Measurements from ENCODE around the gene ADIPOR2.

ADIPOR2 gene

DNA sequence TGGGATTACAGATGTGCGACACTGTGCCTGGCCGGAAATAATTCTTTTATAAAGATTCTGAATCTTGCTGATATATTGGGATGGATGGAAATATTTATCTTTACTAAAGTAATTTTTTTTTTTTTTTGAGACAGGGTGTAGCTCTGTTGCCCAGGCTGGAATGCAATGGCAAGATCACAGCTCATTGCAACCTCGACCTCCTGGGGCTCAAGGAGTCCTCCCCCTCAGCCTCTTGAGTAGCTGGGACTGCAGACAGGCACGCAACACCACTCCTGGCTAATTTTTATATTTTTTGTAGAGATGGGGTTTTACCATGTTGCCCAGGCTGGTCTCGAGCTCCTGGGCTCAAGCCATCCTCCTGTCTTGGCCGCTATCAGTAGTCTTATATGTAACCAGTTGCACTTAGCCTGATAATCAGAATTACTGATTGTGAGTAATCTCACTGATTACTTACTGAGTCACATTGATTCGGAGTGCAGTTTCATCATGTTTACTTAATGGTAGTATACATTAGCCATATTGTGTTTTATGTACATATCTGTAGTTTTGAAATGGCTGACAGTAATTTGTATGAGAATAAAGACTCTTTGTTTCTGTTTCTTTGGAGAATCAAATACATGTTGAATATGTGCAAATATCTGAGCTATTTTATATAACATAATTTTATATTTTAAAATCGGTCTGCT is 79.1 kb downstream of the ADIPOR2 start:
- no peak for DNase-seq (ENCODE audit: low read depth in 2 of 3, low spot score in 1 of 3)

GRCh38 chr12:1773937-1774655 is 83.2 kb downstream of the ADIPOR2 start:
- DNase-seq (ENCODE audit: low read depth in 2 of 3, low spot score in 1 of 3), result no peak

DNA sequence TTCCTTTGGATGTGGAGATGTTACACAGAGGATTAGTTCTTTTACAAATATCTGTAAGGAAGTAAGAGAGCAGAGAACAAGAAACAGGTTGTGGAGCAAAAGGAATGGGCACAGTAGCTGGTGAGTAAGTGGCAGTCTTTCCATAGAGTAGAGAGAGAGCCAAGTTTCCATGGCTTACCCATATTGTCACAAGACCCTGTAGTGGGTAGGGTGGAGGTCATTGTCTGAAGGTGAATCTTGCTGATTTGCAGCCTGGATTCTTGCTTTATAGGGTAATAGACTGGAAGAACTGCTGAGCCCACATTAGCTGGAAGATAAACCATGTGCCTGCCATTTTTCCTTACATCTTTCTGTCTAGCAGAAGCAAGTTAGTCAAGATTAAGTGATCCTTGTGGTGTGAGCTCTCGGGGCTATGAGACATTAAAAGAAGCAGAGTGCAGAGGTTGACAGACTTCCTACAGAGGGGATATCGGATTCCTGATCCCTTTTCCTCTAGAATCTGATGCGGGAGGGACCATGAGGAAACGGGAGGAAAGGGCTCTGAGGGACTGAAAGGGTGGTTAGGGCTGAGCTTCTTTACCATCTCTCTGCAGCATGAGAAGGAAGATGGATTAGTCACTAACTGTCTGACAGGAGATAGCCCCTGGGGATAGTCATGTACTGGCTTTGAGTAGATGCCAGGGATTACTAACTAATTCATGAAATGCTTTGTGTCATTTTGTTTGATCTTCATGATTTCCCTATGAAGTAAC is 85.5 kb downstream of the ADIPOR2 start:
- DNase-seq (ENCODE audit: low read depth in 2 of 3, low spot score in 1 of 3), result no peak

DNA sequence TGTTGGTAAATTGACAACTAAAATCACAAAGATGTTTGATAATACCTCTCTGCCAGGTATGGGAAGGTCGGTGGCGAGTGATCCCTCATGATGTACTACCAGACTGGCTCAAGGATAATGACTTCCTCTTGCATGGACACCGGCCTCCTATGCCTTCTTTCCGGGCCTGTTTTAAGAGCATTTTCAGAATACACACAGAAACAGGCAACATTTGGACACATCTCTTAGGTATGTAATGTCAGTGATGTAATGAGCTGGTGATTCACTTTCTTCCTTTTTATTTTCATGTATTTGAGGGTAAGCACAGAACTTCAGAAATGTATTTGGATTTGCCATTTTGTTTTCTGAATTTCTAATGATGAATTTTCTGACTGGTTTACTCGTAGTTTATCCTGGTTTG is 86.9 kb downstream of the ADIPOR2 start:
- no peak for DNase-seq (ENCODE audit: low read depth in 2 of 3, low spot score in 1 of 3)

DNA sequence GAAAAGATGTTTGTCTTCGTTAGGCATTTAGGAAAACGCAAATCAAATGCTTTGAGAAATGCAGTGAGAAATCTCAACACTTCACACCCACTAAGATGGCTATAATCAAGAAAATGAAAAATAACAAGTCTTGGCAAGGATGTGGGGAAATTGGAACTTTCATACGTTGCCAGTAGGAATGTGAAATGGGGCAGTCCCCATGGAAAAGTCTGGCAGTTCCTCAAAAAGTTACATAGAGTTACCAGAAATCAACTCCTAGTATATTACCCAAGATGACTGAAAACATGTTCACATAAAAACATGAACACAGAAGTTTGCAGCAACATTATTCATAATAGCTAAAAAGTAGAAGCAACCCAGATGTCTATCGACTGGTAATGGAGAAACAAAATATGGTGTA is 88.0 kb downstream of the ADIPOR2 start:
- no peak for DNase-seq (ENCODE audit: low read depth in 2 of 3, low spot score in 1 of 3)

GRCh38 chr12:1779783-1780182 is 88.9 kb downstream of the ADIPOR2 start:
- no peak for DNase-seq (ENCODE audit: low read depth in 2 of 3, low spot score in 1 of 3)

DNA sequence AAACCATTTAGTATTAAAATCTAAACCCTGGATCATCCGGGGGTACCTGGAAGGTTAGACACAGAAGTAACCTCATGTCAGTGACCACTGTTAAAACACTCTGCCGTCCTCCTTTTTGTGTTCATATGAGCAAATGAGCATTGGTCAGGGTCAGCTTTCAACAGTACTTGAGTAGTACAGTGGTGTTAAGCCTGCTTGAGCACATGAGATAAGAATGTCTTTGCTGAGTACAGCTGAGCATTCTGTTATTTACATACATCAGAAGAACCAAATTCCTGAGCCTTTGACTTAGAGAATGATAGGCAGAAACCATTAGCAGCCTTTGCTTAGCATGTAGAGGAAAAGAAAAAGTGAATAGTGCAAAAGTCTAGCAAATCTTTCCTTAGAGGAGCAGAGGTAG is 90.9 kb downstream of the ADIPOR2 start:
- DNase-seq (ENCODE audit: low read depth in 2 of 3, low spot score in 1 of 3), result no peak

GRCh38 chr12:1782215-1782614 is 91.3 kb downstream of the ADIPOR2 start:
- no peak for DNase-seq (ENCODE audit: low read depth in 2 of 3, low spot score in 1 of 3)

DNA sequence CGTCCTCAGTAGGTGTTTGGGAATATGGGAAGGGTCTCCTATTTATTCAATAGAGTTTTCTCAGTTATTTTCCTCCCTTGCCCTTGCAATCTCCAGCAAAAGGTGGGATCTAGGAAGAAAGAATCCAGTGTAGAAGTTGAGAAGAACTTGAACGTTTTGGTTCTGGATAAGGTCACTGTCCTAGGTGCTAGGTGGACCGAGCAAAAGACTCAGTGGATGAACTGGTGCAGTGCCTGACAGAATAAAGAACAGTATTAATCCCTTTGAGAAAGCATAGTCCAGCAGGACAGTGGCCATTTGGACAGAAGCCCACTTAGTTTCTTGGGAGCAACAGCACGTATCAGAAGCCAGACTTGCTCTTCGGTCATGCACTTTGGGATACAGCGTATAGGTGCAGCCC is 96.8 kb downstream of the ADIPOR2 start:
- no peak for DNase-seq (ENCODE audit: low read depth in 2 of 3, low spot score in 1 of 3)

- DNase-seq (ENCODE audit: low read depth in 2 of 3, low spot score in 1 of 3), result no peak
These were observed 99.6 kb downstream of the ADIPOR2 start for GRCh38 chr12:1790444-1790843.

DNA sequence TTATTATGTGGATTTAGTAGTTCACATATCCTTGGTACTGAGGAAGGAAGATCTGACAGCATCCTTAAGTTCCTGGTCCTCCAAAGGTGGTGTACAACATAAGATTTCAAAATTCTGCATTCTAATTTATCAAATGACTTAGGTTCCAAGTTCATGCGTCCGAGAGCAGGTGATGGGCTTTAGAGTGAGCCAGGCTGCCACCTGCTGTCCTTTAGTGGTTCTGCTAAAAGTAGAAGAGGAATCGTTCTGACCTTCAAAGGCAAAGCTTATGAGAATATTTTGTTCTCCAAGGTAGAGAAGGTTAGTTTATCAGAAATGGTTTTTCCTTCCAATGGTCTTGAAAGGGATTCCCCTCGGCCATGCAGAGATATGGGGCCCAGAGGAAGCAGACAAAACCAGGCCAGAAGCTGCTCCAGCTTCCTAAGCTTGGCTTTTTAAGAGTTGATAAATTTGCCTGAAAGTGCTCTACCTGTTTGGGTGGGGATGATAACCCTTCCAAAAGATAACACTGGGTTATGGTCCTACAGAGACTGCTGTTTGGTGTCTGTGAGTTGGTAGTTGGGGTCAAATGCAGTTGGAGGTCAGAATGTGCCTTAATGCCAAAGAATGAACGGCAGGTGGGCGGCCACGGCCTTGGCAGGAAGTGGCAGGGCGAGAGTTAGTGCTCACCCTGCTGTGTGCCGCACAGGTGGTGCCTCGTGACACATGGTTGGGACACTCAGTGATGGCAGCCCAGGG is 100.4 kb downstream of the ADIPOR2 start:
- peak in 2 of 3 donors; percentile 49 to 64 for DNase-seq (ENCODE audit: low read depth in 2 of 3, low spot score in 1 of 3)

GRCh38 chr12:1792406-1792805 is 101.5 kb downstream of the ADIPOR2 start:
- DNase-seq (ENCODE audit: low read depth in 2 of 3, low spot score in 1 of 3), result no peak

DNA sequence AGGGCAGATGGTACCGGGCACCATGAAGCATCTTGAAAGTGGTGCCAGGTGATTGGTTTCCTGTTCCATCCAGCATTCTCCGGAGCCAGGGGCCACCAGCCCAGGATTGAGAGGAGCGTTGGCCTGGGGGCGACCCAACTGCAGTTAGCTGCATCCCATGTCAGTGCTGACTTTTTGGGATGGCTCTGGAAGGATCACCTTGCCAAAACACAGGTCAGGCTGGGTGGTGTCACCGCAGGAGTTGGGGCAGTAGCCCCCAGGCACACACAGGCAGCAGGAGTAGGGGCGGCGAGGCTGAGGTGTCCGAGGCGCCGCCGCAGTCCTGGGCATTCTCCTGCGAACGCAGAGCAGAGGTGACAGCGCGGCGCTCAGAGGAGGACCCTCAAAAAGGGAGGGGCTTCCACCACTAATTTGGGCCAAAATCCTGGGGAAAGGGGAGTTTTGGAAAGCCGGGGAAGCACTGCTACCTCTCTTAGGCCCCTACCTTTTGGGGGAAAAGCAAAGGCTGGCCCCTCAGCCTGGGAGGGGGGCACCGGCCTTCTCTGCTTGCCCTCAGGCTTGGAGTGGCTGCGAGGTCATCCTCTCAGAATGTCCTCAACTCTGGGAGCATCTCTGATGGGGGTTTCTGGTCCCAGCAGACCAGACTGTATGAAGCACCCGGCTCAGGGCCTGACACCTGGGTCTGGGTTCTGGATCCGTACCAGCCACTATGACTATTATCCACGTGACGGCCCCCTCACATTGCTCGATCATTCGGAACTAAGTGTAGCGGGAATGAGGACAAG is 102.7 kb downstream of the ADIPOR2 start:
- DNase-seq (ENCODE audit: low read depth in 2 of 3, low spot score in 1 of 3), result no peak

DNA sequence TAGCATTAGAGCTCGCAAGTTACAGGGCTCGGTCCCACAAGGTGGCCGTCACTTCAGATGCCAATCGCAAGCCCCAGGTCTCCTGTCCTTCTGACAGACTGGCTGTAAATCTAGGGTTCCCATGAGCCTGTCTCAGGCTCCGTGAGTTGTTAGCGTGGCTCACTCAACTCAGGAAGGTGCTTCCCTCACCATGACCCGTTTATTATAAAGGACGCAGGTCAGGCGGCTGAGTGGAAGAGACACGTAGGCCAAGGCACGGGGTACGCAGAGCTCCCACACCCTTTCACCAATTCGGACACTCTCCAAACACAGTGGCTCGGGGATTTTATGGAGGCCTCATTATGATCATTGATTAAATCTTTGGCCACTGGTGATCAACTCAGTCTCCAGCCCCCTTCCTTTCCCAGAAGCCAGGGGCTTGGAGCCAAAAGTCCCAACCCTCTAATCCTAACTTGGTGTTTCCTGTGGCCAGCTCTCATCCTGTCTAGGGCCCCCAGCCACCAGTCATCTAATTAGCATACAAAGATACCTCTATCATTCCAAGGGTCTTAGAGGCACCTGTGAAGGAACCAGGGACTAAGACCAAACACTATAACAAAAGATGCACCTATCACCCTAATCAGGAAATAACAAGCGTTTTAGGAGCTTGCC is 103.7 kb downstream of the ADIPOR2 start:
- no peak for DNase-seq (ENCODE audit: low read depth in 2 of 3, low spot score in 1 of 3)

DNA sequence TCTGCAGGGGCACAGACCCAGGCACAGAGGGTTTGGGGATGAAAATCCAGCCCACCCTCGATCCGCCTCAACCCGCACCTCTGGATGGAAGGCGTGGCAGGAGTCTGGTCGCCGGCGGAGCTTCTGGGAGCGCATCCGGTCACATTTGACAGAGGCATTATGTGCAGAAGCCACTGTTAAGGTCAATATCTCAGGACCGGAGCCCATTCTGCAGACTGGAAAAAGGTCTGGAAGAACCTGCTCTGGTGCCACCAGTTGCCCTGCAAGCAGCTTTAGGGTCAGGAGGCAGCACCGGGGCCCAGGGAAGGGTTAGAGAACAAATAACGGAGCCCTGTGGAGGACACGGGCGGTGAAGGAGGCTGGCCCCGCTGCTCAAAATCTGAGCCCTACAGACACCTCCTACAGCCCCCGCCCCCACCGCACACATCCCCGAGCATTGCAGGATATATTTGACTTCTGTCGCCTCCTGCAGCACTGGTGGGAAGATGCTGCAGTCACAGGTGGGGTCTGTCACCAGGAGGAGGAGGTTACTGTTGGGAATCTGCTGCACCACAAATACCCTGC is 104.4 kb downstream of the ADIPOR2 start:
- no peak for DNase-seq (ENCODE audit: low read depth in 2 of 3, low spot score in 1 of 3)

DNA sequence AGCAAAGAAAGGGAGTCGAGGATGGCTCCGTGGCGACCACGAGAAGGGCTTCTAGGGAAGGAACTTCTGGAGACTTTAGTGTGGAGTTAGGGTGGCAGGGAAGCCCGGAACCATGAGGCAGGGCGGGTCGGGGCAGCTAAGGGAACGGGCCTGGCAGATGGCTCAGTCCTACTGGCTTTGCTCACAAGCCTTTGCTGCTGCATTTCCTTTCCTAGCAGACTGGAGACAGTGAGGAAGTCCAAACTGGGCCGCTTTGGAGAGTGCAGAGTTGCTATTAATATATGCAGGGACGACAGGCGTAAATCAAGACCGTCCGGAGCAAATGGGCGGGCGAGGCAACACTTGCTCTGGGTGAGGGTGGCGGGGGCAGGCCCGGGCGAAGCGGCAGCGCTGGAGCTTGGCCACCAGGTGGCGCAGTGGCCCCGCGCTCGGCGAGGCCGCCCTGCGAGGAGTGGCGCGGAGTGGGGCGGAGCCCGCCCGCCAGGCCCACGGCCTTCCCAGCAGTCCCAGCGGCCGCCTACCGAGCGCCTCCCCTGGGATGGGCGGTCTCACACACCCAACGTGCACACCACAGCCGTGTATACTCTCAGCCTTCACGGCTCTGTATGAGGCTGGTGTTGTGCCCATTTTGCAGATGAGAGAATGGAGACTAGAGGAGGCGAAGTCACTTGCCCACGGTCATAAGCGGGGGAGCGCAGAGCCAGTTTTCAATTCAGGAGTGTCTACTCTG is 105.1 kb downstream of the ADIPOR2 start:
- DNase-seq (ENCODE audit: low read depth in 2 of 3, low spot score in 1 of 3), result peak; percentile 88 to 94 (median 90)

- DNase-seq (ENCODE audit: low read depth in 2 of 3, low spot score in 1 of 3), result peak; percentile 24 to 42 (median 34)
These were observed 105.7 kb downstream of the ADIPOR2 start for GRCh38 chr12:1796515-1797010.

DNA sequence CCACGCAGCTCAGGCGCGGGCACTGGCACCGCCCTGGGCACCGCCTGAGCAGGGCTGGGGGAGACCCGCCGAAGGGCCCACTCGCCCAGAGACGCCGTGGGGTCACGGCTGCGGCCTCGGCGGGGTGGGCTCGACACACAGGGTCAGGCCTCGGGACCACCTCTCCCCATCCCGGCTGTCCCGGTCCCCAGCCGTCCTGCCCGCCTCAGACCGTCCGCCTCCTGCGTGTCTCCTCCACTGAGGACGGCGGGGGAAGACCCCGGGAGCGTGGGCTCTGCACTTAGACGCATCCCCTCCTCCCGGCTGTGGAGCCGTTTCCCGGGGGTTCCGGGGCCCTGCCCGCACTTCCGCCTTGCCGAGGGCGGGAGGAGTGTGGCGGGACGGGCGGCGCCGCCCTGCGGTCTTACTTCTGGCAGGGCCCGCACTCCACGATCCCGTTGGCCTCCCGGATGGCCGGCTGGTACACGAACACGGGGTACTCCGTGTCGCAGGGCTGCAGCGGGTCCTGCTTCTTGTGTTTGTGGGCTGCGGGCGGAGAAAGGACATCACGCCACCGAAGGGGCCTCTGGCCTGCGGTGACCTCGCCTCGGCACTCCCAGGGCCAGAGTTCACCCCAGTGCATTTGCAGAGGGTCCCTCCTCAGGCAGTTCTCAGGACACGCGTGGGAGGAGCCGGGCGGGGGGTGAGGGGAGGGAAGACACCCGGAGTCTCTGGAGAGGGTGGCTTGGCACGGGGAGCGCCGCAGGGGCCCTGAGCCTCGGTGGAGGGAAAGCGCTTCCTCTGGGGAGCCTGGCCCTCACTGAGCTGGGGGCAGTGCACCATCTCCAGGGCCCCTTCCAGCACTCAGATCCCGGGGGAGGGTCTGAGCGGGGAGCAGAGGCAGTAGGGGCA is 106.4 kb downstream of the ADIPOR2 start:
- DNase-seq (ENCODE audit: low read depth in 2 of 3, low spot score in 1 of 3), result peak; percentile 31 to 50 (median 37)

All from stimulated activated CD4-positive, alpha-beta T cell treated with anti-CD3 and anti-CD28 coated beads, Interleukin-12 subunit alpha, Interleukin-12 subunit beta, amount 100 ng/mL, for 48 hours (primary cell).